Naive thymus-derived CD4-positive, alpha-beta T cell (primary cell): ENCODE data around the gene DUS1L. TPM values are rescaled to one million over a fixed set of nuclear protein-coding genes. Genes with fewer than 3 reads are reported as not detected.
A peak's percentile ranks its signal among the peaks of the same experiment; 100 is the strongest.

ENCODE experiments used
- ATAC-seq: fragments of 150-1000 bp; cut with Tn5 transposase; 2 replicates; pipeline ENCODE4 v1.10.0; 2021; ENCODE audit warnings: mild to moderate bottlenecking, moderate library complexity
- CTCF ChIA-PET: fragments of 350-600 bp; sonication (Branson Sonifier 250); formaldehyde crosslinking; loops from one replicate; lab custom pipeline; 2021; ENCODE audit warnings: antibody characterized with exemption; lab: Charles Lee
- POLR2A ChIA-PET: fragments of 350-600 bp; sonication (Branson Sonifier 250); formaldehyde crosslinking; loops from one replicate; lab custom pipeline; 2021; ENCODE audit warnings: antibody characterized with exemption, inconsistent platforms; lab: Charles Lee
- DNase-seq, 9 donors: peaks; one replicate each; pipeline versions ENCODE4 v3.0.0 to v3.0.0-alpha.2; 2020 to 2022; ENCODE audit warnings: mixed read lengths in 1 of 9
- H3K27ac ChIP-seq: one replicate; pipeline ENCODE4 v1.7.0; 2013; ENCODE audit warnings: mild to moderate bottlenecking, low read depth, low read length, moderate library complexity
- H3K27me3 ChIP-seq, 2 donors: one replicate each; pipeline ENCODE4 v1.7.0; 2013; ENCODE audit warnings: low read length in 2 of 2, mild to moderate bottlenecking in 2 of 2, moderate library complexity in 2 of 2; ENCODE audit not compliant: control insufficient read depth in 2 of 2, insufficient read depth in 2 of 2
- H3K36me3 ChIP-seq, 3 experiments: 1 replicate in 2 of 3; 2 replicates in 1 of 3; pipeline ENCODE4 v1.7.0; 2013; ENCODE audit warnings: low read length in 3 of 3, mild to moderate bottlenecking in 3 of 3, moderate library complexity in 1 of 3; ENCODE audit not compliant: insufficient read depth in 3 of 3, control insufficient read depth in 2 of 3
- H3K4me1 ChIP-seq, 2 donors: one replicate each; pipeline ENCODE4 v1.7.0; 2013; ENCODE audit warnings: low read length in 2 of 2, mild to moderate bottlenecking in 2 of 2, moderate library complexity in 1 of 2; ENCODE audit not compliant: control insufficient read depth in 2 of 2, insufficient read depth in 2 of 2
- H3K4me3 ChIP-seq: 2 replicates; pipeline ENCODE4 v1.7.0; 2013; ENCODE audit warnings: mild to moderate bottlenecking, low read length
- H3K9me3 ChIP-seq, 3 experiments: 1 replicate in 2 of 3; 2 replicates in 1 of 3; pipeline ENCODE4 v1.7.0; 2013; ENCODE audit warnings: low read length in 3 of 3; ENCODE audit not compliant: control insufficient read depth in 2 of 3
- H3K27ac Mint-ChIP-seq, 9 donors: one replicate each; pipeline ENCODE4 v1.8.0; 2020 to 2022; ENCODE audit warnings: mixed read lengths in 9 of 9, mild to moderate bottlenecking in 8 of 9, moderate library complexity in 5 of 9, inconsistent platforms in 2 of 9
- H3K27me3 Mint-ChIP-seq, 5 donors: one replicate each; pipeline ENCODE4 v1.8.0; 2021 to 2022; ENCODE audit warnings: mixed read lengths in 5 of 5, mild to moderate bottlenecking in 1 of 5
- H3K36me3 Mint-ChIP-seq, 5 donors: one replicate each; pipeline ENCODE4 v1.8.0; 2020 to 2022; ENCODE audit warnings: mixed read lengths in 5 of 5, mild to moderate bottlenecking in 3 of 5, inconsistent platforms in 1 of 5
- H3K4me1 Mint-ChIP-seq, 7 donors: one replicate each; pipeline ENCODE4 v1.8.0; 2020 to 2022; ENCODE audit warnings: mixed read lengths in 7 of 7, mild to moderate bottlenecking in 3 of 7, inconsistent platforms in 1 of 7
- H3K4me3 Mint-ChIP-seq, 10 donors: one replicate each; pipeline ENCODE4 v1.8.0; 2020 to 2022; ENCODE audit warnings: mild to moderate bottlenecking in 10 of 10, mixed read lengths in 10 of 10, moderate library complexity in 6 of 10, inconsistent platforms in 2 of 10
- H3K9me3 Mint-ChIP-seq, 11 donors: one replicate each; pipeline ENCODE4 v1.8.0; 2020 to 2022; ENCODE audit warnings: mixed read lengths in 11 of 11, mild to moderate bottlenecking in 4 of 11, inconsistent platforms in 1 of 11, moderate library complexity in 1 of 11
- intact Hi-C, 2 donors: fragments of 100-400 bp; cut with micrococcal nuclease; formaldehyde crosslinking; loops; one replicate each; pipeline ENCODE4 v1.15.1; 2023
- polyA plus RNA-seq, 2 donors: library from polyadenylated mRNA; unstranded; fragments of 300-500 nt; fragmentation: Illumina TruSeq; gene quantifications; one replicate each; pipeline ENCODE4 v1.2.3, GENCODE V29; 2021
- total RNA-seq, 6 experiments: library from RNA in 5 of 6; stranded (reverse) in 5 of 6; gene quantifications; 1 replicate in 5 of 6; 2 replicates in 1 of 6; pipeline ENCODE4 v1.2.3 and lab custom pipeline; 2021 to 2026

The DUS1L gene
- total and polyA plus RNA-seq, 7 experiments from 2014 or later: 52.9 to 157 (median 143) TPM

- Histone ChIP-seq H3K4me3 (no peak overlapping the region), H3K27me3 (no peaks in the 10 kb centered on the region), H3K27ac (no peak overlapping the region), H3K9me3 (no peaks in the 10 kb centered on the region), H3K36me3 (peaks cover 0 to 99% (median 8%) of the 10 kb centered on the region in 3 experiments), H3K4me1 (no peaks in the 10 kb centered on the region)
- H3K27me3 Mint-ChIP-seq: no peaks in the 10 kb centered on the region
- CTCF ChIA-PET: no interaction called here
- H3K9me3 Mint-ChIP-seq: no peaks in the 10 kb centered on the region
- no peak for ATAC-seq
- peak in 1 of 9 donors; percentile 9 for DNase-seq
- H3K27ac Mint-ChIP-seq: no peak overlapping the region
- H3K4me1 Mint-ChIP-seq: no peaks in the 10 kb centered on the region
- intact Hi-C loops: no loop called here
- peaks cover 0 to 9% (median 0%) of the 10 kb centered on the region in 5 donors for H3K36me3 Mint-ChIP-seq
- no peak overlapping the region for H3K4me3 Mint-ChIP-seq
- POLR2A ChIA-PET: interaction anchor here (0.5 kb wide), 1 partner anchor 81 kb away, joined by 7 read pairs; no protein-coding TSS in a partner anchor
Observed at GRCh38 chr17:82085031-82085861, 19.6 kb upstream of the DUS1L start.

- H3K4me1 ChIP-seq: no peaks in the 10 kb centered on the region
- POLR2A ChIA-PET: interaction anchor here (0.5 kb wide), 1 partner anchor 82 kb away, joined by 7 read pairs; no protein-coding TSS in a partner anchor
- H3K27me3 ChIP-seq: no peaks in the 10 kb centered on the region
- H3K9me3 Mint-ChIP-seq: no peaks in the 10 kb centered on the region
- H3K27me3 Mint-ChIP-seq: no peaks in the 10 kb centered on the region
- CTCF ChIA-PET: no interaction called here
- ATAC-seq (no peak), DNase-seq (peak in 1 of 9 donors; percentile 16)
- H3K27ac ChIP-seq: no peak overlapping the region
- H3K4me3 ChIP-seq: no peak overlapping the region
- intact Hi-C loops: no loop called here
- no peak overlapping the region for H3K27ac Mint-ChIP-seq
- H3K36me3 Mint-ChIP-seq: peaks cover 0 to 13% (median 0%) of the 10 kb centered on the region in 5 donors
- no peak overlapping the region for H3K4me3 Mint-ChIP-seq
- H3K4me1 Mint-ChIP-seq: no peaks in the 10 kb centered on the region
- H3K36me3 ChIP-seq: peaks cover 0 to 99% (median 8%) of the 10 kb centered on the region in 3 experiments
- no peaks in the 10 kb centered on the region for H3K9me3 ChIP-seq
Observed at GRCh38 chr17:82084373-82085030, 18.9 kb upstream of the DUS1L start.

GRCh38 chr17:82083533-82084359, 18.1 kb upstream of the DUS1L start:
- Histone ChIP-seq H3K9me3 (no peaks in the 10 kb centered on the region), H3K4me3 (no peak overlapping the region), H3K27me3 (no peaks in the 10 kb centered on the region), H3K27ac (no peak overlapping the region), H3K4me1 (no peaks in the 10 kb centered on the region), H3K36me3 (peaks cover 0 to 97% (median 5%) of the 10 kb centered on the region in 3 experiments)
- no peaks in the 10 kb centered on the region for H3K27me3 Mint-ChIP-seq
- peak overlapping the region in 1 of 9 donors; percentile 14 for H3K27ac Mint-ChIP-seq
- no peak for ATAC-seq
- ChIA-PET CTCF (no interaction called here), POLR2A (no interaction called here)
- H3K4me3 Mint-ChIP-seq: no peak overlapping the region
- H3K4me1 Mint-ChIP-seq: no peaks in the 10 kb centered on the region
- intact Hi-C loops: no loop called here
- H3K9me3 Mint-ChIP-seq: no peaks in the 10 kb centered on the region
- peaks cover 0 to 17% (median 0%) of the 10 kb centered on the region in 5 donors for H3K36me3 Mint-ChIP-seq
- no peak for DNase-seq

GRCh38 chr17:82083009-82083408, 17.4 kb upstream of the DUS1L start:
- Histone ChIP-seq H3K4me3 (no peak overlapping the region), H3K4me1 (no peaks in the 10 kb centered on the region), H3K27me3 (no peaks in the 10 kb centered on the region), H3K36me3 (peaks cover 0 to 95% (median 4%) of the 10 kb centered on the region in 3 experiments), H3K9me3 (no peaks in the 10 kb centered on the region), H3K27ac (no peak overlapping the region)
- Mint-ChIP-seq H3K27ac (no peak overlapping the region), H3K4me3 (no peak overlapping the region), H3K4me1 (no peaks in the 10 kb centered on the region), H3K27me3 (no peaks in the 10 kb centered on the region), H3K9me3 (no peaks in the 10 kb centered on the region), H3K36me3 (peaks cover 0 to 14% (median 0%) of the 10 kb centered on the region in 5 donors)
- no peak for DNase-seq
- intact Hi-C loops: no loop called here
- CTCF ChIA-PET: no interaction called here
- no peak for ATAC-seq
- POLR2A ChIA-PET: no interaction called here

- H3K9me3 ChIP-seq: no peaks in the 10 kb centered on the region
- DNase-seq: no peak
- Mint-ChIP-seq H3K27ac (no peak overlapping the region), H3K9me3 (no peaks in the 10 kb centered on the region), H3K36me3 (peaks cover 0 to 14% (median 0%) of the 10 kb centered on the region in 5 donors), H3K4me1 (no peaks in the 10 kb centered on the region), H3K4me3 (no peak overlapping the region), H3K27me3 (no peaks in the 10 kb centered on the region)
- H3K27me3 ChIP-seq: no peaks in the 10 kb centered on the region
- no peak overlapping the region for H3K27ac ChIP-seq
- ChIA-PET CTCF (no interaction called here), POLR2A (no interaction called here)
- intact Hi-C loops: no loop called here
- H3K4me3 ChIP-seq: no peak overlapping the region
- H3K36me3 ChIP-seq: peaks cover 0 to 91% (median 4%) of the 10 kb centered on the region in 3 experiments
- no peaks in the 10 kb centered on the region for H3K4me1 ChIP-seq
- ATAC-seq: no peak
Observed at GRCh38 chr17:82082456-82082855, 16.9 kb upstream of the DUS1L start.

GRCh38 chr17:82081966-82082365, 16.4 kb upstream of the DUS1L start:
- intact Hi-C loops: no loop called here
- Histone ChIP-seq H3K36me3 (peaks cover 0 to 86% (median 4%) of the 10 kb centered on the region in 3 experiments), H3K9me3 (no peaks in the 10 kb centered on the region), H3K27ac (no peak overlapping the region), H3K27me3 (no peaks in the 10 kb centered on the region), H3K4me1 (no peaks in the 10 kb centered on the region), H3K4me3 (no peak overlapping the region)
- no peak overlapping the region for H3K27ac Mint-ChIP-seq
- H3K9me3 Mint-ChIP-seq: no peaks in the 10 kb centered on the region
- ATAC-seq (no peak), DNase-seq (no peak)
- H3K27me3 Mint-ChIP-seq: no peaks in the 10 kb centered on the region
- no peaks in the 10 kb centered on the region for H3K4me1 Mint-ChIP-seq
- ChIA-PET POLR2A (no interaction called here), CTCF (no interaction called here)
- no peak overlapping the region for H3K4me3 Mint-ChIP-seq
- peaks cover 0 to 14% (median 0%) of the 10 kb centered on the region in 5 donors for H3K36me3 Mint-ChIP-seq
